Measurements from ENCODE around the gene UGCG.
"Not testable (repeated sequence)": the region's sequence is repeated elsewhere in the genome, so short reads cannot be mapped to it uniquely, and the experiment has no call there.

UGCG gene
- 71.3 to 111 reads per million in 2 experiments for total RNA-seq

DNA sequence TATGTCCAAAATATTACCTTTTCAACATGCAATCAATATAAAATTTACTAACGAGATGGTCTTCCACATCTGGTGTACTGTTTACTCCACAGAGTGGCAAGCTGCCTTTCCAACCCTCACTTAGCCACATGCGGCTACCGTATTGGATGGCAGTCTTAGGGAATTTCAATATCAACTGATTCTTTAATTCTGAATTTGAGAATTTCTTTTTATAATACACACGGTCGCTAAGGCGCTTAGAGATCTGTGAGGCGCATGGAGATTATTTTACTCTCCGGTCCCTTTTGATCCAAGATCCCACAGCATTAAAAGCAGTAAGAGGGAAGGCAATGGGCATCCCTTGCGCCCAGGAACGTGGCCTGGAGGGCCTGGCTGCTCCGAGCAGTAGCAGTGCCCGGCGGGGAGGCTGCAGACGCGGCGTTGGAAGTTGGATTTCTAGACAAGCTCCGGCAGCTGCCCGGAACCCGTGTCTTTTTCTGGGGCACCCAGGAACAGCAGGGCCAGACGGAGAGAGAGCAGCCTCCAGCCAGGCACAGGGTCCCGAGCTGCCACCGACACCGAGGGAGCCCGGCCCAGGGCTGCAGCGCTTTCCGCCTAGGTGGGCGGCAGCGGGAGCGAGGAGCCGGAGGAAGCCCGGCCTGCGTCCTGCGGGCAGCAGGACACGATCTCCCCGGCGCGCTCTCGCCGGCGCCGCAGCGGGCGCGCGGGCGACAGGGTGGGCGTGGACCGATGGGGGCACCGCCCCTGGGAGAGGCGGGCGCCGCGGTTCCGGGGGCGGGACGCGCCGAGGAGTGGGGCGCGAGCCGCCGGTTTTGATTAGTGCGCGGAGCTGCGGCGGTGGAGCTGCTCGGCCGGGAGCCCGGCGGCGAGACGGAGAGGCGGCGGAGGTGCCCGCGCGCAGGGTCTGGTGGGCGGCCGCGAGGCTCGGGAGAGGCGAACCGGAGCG lies at the start of gene UGCG:
UGCG (plus strand) TSS at position 819 of the 946 bp plus-strand sequence. CDS start 402 bp downstream, outside the sequence.
- peak; percentile 78 for DNase-seq (ENCODE audit: low read depth)

DNA sequence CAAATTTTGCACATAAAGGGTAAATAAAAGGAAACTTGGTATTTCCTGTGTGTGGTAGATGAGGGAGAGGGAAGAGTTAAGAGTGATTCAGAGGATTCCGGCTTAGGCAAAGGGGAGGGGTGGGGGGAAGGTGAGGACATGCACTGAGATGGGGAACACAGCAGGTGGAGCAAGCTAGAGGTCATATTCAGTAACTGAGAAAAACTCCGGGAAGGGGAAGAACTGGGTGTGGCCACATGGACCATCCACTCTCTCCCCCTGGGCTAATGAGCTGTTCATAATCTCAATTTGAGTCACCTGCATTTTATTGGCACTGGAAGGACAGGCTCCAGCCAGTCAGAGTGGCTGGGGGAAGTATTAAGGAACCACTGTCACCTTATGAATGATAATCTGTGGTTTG lies 45.1 kb upstream of the UGCG start:
- no peak for DNase-seq (ENCODE audit: low read depth)

DNA sequence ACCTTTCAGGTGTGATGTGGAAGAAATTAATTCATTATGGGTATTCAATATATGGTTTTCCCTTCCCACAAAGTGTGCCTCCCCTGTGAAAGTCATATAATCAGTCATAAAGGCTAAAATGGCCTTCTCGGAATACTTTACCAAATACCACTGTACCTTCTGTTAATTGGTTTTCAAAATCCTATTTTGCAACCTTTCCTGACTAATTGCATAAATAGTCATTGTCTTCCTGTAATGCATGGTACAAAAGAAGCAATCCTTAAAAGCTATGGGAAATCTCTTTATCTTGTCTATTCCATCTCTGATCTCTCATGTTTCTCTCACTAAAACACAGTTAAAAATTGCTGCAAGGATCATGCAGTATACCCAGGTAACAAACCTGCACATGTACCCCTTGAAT lies 44.3 kb upstream of the UGCG start:
- no peak for DNase-seq (ENCODE audit: low read depth)

- no peak for DNase-seq (ENCODE audit: low read depth)
Observed at GRCh38 chr9:111853450-111853827, 43.2 kb upstream of the UGCG start.

DNA sequence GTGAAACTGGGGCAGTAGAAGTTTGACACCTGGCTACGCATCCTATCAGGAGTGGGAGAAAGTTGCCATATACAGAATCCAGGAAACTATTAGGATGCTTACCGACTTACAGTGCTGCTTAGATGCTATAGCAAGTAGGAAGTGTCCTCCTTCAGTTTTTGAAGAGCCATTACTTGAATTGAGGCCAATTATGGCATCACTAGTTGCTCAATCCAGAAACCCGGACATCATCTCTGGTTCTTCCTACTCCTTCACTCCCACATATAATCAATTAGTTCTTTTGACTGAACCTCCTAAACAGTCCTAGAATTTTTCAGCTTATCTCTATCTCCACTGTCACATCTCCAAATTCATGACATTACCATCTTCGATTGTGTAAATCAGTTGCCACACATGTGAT lies 41.8 kb upstream of the UGCG start:
- no peak for DNase-seq (ENCODE audit: low read depth)

- no peak for DNase-seq (ENCODE audit: low read depth)
Observed at GRCh38 chr9:111857555-111858211, 38.9 kb upstream of the UGCG start.

DNA sequence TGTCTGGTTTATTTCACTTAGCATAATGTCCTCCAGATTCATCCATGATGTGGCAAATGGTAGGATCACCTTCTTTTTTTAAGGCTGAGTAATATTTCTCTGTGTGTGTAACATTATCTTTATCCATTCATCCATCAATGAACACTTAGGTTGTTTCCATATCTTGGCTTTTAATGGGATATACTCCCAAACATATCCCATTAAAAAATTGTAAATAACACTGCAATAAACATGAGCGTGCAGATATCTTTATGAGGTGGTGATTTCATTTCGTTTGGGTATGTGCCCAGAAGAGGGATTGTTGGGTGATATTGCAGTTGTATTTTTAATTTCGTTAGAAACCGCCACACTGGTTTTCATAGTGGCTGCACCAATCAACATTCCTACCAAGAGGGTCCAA lies 36.2 kb upstream of the UGCG start:
- DNase-seq (ENCODE audit: low read depth): no peak

DNA sequence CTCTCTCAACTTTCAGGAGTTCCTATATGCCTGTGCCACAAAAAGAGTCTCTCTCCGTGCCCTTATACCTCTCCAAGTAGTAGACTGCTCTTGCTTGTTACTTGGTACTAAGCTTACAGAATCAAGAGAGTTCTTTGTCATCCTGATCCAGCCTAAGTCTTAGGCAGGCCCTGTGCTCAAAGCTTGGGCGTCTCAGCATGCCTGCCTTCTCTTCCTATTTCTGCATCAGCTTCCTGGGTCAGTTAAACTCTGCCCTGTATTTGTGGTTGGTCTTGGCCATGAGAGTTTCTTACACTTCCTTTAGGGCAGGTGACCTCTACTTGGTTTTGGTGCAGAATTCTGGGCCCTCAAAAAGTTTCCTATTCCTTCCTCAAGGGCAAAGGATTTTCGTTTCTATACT lies 33.0 kb upstream of the UGCG start:
- DNase-seq (ENCODE audit: low read depth): no peak

DNA sequence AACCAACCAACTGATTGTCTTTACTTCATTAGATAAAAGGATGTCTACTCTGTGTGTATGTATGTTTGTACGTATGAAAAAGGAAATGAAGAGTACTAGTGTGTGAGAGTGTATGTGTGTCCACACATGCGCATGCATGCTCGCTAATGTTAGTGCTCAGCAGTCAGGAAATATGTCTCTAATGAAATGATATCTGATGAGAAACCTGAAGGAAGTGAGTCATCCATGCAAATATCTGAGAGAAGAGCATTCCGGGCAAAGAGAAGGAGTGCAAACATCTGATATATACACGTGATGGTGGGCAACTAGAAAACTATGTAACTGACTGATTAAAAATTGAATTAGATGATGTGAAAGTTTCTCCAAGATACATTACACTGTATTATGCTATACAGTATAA lies 29.6 kb upstream of the UGCG start:
- DNase-seq (ENCODE audit: low read depth): no peak

DNA sequence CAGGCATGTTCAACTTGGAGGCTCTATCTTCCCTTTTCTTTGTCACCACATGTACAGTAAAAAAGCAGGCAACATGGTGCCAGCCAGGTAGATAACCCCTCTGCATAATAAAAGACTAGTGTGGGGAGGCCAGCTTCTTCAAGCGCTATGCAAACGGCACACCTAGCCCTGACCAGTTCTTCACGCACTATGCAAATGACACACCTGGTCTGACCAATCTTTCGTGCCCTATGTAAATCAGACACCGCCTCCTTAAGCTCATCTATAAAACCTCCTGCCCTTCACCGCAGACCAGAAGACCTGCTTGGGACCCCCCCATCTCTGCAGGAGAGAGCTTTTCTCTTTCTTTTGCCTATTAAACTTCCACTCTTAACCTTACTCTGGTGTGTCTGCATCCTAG lies 28.1 kb upstream of the UGCG start:
- DNase-seq (ENCODE audit: low read depth): no peak

- no peak for DNase-seq (ENCODE audit: low read depth)
Observed at GRCh38 chr9:111870774-111871498, 25.7 kb upstream of the UGCG start.

DNA sequence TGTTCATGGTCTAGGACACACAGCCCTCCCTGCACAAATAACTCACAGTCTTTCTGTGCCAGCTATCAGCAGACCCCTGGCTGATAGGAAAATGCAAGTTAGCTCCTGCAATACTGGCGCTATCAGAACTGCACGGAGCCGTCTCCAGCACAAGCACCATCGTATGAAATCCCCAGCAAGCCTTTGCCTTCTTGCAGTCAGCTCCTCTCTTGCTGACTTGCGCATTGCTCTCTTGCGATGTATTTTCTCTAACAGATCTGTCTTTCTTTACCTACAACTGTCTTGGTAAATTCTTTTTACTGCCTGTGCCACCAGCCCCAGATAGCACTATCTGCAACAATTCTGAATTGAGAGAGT lies 25.1 kb upstream of the UGCG start:
- DNase-seq (ENCODE audit: low read depth): no peak

- DNase-seq (ENCODE audit: low read depth): no peak
Observed at GRCh38 chr9:111872886-111873285, 23.7 kb upstream of the UGCG start.

GRCh38 chr9:111873901-111874300 lies 22.7 kb upstream of the UGCG start:
- DNase-seq (ENCODE audit: low read depth): no peak

- DNase-seq (ENCODE audit: low read depth): no peak
Observed at GRCh38 chr9:111874500-111874899, 22.1 kb upstream of the UGCG start.

- DNase-seq (ENCODE audit: low read depth): not testable (repeated sequence)
Observed at GRCh38 chr9:111875291-111875690, 21.3 kb upstream of the UGCG start.

- not testable (repeated sequence) for DNase-seq (ENCODE audit: low read depth)
Observed at GRCh38 chr9:111875691-111876090, 20.9 kb upstream of the UGCG start.

- DNase-seq (ENCODE audit: low read depth): no peak
Observed at GRCh38 chr9:111876179-111876578, 20.4 kb upstream of the UGCG start.

- no peak for DNase-seq (ENCODE audit: low read depth)
Observed at GRCh38 chr9:111877420-111877819, 19.2 kb upstream of the UGCG start.

DNA sequence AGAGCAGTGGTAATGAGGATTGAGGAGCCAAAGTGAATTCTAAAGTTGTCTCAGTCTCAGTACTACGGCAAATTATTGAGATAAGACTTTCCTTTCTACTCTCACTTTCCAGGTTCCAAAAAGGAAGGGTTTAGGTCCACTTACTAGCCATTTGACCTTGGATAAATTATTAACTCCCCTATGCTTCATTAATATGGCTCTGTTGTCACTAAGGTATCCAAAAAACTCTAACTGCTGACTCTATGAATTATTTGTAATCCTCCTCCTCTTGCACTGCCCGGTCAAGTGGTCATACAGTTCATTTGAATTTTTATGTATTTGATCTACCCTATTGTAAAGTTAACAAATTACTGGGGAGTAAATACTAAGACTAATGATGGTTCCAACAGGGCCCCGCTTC lies 17.7 kb upstream of the UGCG start:
- no peak for DNase-seq (ENCODE audit: low read depth)

- DNase-seq (ENCODE audit: low read depth): no peak
Observed at GRCh38 chr9:111886983-111887718, 9.5 kb upstream of the UGCG start.

DNA sequence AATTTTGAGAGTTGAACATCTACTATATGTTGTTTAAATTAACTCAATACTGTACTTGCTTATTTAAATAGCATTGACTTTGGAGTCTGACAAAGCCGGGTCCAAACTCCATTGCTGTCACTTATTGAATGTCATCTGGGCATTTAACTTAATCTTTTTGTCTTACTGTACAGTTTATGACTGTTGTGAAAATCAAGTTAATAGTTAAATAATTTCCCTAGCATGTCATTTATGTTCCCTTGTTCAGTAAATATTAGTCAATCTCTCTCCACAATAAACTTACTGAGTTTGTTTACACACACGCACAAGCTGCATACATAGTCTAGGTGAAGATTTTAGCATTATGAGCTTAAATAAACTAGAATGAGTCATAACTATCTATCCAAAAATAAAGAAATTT lies 6.3 kb upstream of the UGCG start:
- no peak for DNase-seq (ENCODE audit: low read depth)
